GM19035 (cell line): ENCODE results near the gene CTSS.
A peak's percentile ranks its signal among the peaks of the same experiment; 100 is the strongest.
"Not testable (repeated sequence)": the region's sequence is repeated elsewhere in the genome, so short reads cannot be mapped to it uniquely, and the experiment has no call there.

ENCODE experiments used
- ATAC-seq: cut with Tn5 transposase; IDR thresholded peaks from one replicate; pipeline ENCODE4 v1.9.1; 2021; ENCODE audit not compliant: unreplicated experiment

CTSS gene

DNA sequence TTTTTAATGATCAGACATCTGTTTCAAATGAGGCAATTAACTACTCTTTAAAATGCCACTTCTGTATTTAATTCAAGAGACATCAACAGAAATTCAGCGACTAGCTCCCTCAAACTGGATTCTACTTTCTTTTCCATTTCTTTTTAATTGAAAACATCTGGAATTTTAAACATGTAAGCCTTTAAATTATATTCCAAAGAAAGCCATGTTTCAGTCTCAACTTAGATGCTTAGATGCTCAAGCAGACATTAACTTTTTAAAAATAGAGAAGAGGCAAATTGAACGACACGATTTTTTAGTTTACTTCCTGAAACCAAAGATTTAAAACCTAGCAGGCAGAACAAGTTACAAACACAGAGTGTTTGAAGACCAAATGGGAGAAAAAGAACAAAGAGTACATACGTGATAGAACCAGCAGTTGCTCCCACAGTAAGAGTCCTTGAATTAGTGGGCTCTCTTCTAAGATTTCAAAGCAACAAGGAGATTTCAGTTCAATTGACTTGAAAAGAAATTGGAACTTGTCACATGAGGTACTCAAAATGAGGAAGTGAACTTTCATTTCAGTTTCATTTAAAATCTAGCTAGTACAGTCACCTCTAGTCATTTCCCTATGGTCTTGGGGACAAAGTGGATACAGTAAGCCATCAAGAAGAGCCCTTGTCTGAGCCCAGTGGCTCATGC is at the start of gene CTSS:
TSS of gene CTSS (minus strand) at position 483 of the 681 bp plus-strand sequence. CDS start 1,015 bp downstream, outside the sequence.
- ATAC-seq, result peak; percentile 91

DNA sequence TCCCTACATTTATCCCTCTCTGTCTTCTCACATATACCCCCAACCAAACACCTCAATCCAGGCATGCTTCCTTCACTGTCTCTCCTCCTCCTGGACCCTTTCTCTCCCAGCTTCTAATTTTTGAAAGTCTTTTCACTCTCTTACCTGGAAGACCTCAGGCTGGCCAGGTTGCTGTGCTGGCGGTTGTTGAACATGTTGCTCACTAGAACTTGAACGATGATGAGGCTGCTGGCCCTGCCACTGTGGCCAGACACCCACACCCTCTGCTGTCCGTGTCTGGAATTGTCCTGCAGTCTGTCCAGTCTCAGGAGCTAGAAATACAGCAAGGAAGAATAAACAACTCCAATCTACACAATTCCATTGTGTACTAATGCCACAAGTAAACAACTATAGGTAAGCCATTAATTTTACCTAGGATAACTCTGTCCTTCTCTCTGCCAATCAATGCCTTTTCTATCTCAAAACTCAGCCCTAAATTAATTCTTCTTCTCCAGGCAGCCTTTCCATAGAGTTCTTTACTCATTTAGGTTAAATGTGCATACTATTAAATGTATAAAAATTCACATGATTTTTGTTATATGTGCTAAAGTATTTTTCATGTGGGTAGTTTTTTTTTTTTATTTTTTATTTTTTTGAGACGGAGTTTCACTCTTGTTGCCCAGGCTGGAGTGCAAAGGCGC is 47.6 kb upstream of the CTSS start:
- no peak for ATAC-seq

DNA sequence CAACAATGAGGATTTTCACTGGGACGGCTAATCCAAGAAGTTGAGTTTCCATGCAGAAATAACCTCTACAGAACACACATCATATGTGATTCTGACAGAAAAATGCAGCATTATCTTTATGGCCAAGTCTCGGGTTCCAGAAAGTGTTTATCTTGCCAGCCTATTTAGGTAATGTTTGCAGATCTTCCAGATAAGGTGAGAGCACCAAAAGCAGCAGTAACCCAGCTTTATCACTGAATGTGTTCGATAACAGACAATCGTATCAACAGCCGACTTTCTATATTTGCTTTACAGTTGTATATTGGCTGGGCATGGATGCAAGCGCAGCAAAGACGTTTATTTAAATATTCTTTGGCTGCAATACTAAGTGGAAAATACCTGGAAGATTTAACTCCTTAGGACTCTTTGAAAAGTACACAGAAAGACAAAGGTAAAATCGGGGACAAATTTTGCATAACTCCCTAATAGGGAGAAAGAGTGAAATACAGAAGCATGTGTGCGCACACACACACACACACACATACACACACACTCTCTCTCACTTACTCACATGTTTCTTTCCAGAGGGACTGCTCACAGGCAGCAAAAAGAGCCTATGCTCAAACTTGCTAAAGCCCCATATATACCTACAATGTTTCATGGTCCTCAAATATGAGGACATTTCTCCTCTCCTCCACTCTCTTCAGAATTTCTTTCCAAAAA is 45.5 kb upstream of the CTSS start:
- ATAC-seq, result no peak

DNA sequence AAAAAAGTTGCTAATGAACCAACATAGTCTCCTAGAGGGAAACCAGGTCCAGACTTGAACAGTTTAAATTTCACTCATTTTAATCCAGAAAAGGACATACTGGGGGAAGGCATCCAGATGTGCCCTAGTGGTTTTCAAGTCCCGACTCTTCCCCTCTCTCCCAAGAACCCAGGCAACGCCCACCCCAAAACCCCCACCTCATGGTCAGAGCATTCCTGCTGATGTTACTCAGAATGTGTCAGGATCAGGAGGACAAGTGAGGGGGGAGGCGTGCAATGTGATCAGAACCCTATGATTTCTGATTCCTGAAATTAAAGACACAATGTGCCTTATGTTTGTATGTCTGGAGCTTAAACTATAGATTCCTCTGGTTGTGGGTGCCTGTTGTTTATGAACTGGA is 44.1 kb upstream of the CTSS start:
- no peak for ATAC-seq

DNA sequence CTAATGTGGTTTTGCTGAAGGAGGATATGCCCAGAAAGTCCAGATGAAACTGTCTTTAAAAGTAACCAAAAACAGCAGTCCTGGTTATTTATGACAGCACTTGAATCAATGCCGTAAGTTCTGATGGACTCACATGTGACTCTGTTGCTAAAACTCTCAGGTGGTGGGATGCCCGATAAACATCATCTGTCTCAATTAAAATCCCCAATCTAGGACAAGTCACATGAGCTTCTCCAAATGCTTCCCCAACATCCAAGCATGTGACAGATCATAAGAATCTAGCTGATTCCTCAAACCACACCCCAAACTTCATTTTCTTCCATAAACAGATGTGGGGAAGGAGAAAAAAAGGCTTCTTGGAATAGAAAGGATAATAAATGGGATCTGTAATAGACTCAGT is 43.3 kb upstream of the CTSS start:
- ATAC-seq, result no peak

DNA sequence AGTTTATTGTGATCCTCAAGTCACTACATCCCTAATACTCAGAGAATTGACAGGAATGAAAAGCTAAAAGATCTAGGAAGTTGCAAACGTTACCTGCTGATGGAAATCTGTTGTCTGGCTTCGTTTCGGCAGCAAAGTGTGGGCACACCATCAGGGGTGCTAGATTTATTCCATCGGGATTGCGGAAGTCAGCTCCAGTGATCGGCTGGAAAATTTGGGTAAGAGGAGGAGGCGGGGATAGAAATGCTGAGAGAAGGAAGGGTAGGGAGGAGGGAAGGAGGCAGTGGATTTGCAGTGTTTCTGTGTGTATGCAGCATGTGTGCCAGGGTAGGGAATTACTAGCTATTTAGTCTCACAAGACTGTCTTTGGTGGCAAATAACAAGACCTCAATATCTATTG is 42.5 kb upstream of the CTSS start, which contains the start of gene CTSK:
TSS of gene CTSK (minus strand) at position 140 of the 400 bp plus-strand sequence. CDS start 1,455 bp downstream, outside the sequence.
- no peak for ATAC-seq

DNA sequence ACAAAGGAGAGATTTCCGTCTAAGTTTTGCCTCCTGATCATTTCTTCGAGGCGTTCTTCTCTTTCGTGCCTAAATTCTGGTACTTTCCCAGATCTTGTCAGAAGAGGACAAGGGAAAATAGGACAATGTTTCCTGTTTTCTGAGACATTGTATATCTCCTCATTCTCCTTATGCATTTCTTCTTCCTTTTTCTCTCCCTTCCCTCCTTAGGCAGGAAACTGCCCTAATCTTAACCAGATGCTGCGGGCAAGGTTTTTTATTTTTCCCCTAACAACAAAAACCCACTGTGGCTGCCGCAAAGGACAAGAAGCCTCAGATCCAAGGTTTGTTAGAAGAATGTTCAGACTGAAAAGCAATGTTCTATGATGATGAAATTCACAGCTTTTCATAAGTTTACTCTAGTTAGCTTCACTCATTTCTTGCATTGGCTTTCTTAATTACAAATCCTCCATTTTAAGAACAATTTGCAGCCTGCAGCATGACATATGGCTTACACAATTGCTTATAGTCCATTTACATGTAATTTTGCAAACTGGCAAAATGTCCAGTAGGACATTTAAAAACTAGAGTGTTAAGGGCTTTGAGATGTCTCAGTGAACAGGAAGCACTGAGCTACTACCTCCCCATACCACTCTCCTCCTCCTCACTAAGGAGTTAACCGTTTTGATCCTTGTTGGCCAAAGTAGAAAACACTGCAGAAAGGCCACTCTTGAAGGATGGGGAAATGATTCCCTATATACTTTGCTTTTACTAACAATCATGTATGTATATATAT is 41.9 kb upstream of the CTSS start:
- no peak for ATAC-seq

DNA sequence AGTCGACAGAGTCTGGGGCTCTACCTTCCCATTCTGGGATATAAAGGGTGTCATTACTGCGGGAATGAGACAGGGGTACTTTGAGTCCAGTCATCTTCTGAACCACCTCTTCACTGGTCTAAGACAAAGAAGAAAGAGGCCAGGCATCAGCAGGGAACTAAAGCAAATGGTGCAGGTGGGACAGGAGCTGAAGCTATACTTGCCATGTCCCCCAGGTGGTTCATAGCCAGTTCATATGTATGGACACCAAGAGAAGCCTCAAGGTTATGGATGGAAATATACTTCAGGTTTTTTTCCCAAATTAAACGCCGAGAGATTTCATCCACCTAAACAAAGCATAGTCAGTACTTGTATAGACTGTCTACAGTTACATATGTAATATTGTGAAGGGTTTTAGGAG is 40.3 kb upstream of the CTSS start:
- ATAC-seq, result no peak

DNA sequence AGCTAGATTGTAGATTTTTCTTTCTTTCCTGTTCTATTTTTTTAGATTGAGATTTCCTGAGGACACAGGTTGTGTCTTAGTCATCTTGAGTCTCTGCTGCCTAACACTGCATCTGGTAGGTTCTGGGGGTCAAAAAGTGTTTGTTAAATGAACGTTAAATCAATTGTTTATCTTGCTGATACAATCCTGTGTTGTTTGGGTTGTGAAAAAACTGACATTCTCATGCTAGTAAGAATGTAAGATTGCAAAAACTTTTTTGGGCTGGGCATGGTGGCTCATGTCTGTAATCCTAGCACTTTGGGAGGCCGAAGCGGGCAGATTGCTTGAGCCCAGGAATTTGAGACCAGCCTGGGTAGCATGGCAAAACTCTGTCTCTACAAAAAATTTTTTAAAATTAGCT is 39.1 kb upstream of the CTSS start:
- no peak for ATAC-seq

DNA sequence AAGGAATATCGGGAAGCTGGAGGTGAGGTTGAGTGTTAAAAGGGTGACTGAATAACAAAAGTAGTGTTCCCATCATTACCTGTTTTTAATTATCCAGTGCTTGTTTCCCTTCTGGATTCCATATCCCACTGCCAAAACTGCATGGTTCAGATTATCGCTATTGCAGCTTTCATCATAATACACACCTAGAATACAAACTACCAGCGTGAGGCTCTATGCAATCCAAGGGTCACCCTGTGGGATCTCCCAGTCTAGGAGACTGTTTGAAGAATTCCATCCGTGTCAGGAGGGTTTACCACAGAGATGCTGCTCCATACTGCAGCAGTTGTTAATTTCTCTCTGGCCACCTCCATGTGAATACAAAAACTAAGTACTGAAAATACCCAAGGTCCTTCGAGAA is 33.5 kb upstream of the CTSS start:
- ATAC-seq, result no peak

DNA sequence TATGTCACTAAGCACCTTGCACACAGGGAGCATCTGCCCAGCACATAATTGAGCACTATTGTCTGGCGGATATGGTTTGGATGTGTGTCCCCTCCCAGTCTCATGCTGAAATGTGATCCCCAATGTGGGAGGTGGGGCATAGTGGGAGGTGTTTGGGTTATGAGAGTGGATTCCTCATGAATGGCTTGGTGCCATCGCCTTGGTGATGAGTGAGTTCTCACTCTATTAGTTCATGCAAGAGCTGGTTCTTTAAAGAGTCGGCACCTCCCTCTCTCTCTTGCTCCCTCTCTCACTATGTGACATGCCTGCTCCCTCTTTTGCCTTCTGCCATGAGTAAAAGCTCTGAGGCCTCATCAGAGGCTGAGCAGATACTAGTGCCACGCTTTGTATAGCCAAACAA is 32.9 kb upstream of the CTSS start:
- no peak for ATAC-seq

DNA sequence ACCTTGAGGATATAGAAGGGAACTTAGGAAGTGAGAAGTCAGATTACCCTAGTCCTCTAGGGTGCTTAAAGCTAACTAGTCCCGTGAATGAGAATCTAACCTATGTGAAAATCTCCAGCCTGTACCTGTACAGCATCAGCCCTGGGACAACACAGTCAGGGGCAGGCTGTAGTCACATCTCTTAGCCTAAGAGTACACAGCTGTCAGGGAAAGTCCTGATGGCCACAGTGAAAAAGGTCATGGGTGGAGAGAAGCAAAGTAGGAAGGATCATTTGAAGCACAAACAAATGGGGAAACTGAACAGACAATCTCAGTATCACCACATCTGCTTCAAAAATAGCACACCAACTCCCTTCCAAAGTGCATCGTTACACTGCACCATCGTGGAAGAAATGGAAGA is 30.8 kb upstream of the CTSS start:
- no peak for ATAC-seq

DNA sequence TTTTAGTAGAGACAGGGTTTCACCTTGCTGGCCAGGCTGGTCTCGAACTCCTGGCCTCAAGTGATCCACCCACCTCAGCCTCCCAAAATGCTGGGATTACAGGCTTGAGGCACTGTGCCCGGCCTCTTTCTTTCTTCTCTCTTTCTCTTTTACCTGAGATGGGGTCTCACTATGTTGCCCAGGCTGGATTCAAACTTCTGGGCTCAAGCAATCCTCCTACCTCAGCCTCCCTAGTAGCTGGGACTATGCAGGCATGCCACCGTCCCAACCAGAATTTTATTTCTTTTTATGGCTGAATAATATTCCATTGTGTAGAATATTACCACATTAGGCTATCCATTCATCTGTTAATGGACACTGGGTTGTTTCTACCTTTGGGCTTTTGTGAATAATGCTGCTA is 28.2 kb upstream of the CTSS start:
- ATAC-seq, result not testable (repeated sequence)

DNA sequence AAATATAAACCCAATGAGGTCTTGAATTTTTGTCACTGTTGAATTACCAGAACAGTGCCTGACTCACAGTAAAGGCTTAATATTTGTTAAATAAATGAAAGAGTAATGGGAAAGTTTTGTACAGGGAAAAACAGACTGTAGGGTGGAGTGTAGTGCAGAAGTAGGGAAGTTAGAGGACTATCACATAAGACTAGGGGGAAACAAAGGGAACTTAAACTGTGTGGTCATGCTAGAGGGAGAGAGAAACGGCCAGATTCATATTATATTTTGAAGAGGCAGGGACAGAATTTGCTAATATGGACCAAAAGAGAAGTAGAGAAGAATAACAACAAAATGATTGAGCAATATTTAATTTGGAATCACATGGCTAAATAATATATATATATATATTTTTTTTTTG is 27.6 kb upstream of the CTSS start:
- no peak for ATAC-seq

DNA sequence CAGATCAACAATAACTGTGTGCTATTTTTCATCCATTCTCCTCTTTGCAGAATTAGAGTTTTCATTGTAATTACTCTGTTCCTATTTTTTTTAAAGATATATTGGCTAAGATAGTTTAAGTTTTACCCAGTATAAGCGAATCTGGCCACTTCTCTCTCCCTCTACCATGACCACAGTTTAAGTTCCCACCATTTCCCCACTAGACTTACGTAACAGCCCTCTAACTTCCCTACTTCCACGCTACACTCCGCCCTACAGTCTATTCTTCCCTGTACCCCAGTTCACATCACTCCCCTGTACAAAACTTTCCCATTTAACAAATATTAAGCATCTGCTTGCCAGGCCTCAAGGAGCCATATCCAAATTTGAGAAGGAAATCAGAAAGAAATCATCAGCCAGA is 26.0 kb upstream of the CTSS start:
- no peak for ATAC-seq

DNA sequence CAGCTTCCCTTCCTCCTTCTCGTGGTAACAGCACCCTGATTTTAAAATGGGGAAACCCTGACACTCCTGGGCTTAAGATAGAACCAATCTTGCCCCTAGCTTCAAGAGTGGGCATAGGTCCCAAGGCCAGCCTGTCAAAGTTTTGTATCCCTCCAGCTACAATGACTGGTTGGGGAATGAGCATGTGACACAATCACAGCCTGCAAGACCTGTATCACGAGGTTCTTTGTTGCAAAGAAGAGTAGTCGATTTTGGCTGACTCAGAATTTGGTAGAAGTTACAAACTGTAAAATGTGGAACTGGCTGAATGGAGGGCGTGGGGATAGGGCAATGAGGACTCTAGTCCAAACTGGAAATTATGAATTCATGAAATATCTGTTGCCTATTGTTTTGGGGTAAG is 23.8 kb upstream of the CTSS start:
- no peak for ATAC-seq

DNA sequence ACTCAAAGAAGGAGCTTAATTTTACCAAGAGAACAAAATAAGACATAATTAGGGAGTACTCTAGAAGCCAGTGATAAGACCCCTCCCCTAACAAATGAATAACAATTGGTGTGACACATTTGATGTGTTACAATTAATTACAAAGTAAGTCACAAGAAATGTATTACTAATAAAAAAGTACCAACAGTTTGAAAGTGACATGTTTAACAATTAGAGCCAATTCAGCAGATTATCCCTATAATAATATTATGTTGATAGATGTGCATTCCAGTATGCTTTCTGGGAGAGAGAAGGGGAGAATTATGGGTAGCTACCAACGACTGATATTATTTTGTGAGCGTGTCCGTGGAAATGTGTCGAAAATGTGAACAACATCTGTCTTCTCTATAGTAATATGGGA is 23.4 kb upstream of the CTSS start:
- ATAC-seq, result no peak

DNA sequence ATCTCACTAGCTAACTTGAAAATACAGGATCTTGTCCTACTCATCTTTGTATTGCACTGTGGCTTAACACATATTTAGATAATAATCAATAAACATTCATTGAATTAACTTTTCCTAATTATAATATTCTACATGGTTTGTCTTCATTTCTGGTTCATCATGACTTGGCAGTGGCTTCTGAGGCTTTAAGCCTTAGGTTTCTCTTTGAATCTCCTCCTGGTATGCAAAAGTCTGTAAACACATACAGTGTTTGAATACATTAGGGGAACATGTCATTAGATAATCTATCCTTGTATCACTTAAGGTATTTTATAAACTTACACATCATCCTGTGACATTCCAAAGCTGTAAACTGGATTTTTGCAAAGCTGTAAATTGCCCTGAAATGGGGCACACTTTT is 21.9 kb upstream of the CTSS start:
- ATAC-seq, result no peak

DNA sequence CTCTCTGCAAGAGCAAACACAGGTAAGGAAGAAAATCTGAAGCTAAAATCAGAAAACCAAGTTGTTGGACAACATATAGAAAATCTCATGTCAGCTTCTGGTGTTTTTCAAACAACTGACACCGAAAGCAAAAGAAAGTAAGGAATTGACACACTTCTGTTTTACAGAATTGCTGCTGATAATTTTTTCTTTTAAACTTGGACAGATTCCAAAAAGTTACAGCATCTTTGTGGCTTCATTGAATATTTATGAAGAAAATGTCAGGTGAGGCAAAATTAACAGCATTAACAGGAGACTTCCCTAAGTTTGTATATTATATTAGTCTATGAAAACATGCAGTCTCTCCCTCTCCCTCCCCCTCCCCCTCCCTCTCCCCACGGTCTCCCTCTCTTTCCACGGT is 14.9 kb upstream of the CTSS start:
- no peak for ATAC-seq

DNA sequence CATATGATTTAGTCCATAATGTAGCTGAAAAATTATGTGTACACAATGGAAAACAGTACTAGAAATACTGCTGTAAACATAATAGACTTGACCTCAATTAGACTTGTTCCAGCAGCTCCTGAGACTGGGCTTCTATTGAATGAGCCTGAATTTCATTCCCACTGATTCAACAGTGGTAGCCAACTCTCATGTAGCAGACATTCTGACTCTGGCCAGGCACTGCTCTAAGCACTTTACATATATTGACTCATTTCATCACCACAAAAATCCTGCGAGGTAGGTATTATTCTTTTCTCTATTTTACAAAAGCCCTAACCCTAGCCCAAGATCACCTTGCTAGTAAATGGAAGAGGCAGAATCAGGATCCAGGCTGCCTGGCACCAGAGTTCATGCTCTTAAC is 12.8 kb upstream of the CTSS start:
- no peak for ATAC-seq

DNA sequence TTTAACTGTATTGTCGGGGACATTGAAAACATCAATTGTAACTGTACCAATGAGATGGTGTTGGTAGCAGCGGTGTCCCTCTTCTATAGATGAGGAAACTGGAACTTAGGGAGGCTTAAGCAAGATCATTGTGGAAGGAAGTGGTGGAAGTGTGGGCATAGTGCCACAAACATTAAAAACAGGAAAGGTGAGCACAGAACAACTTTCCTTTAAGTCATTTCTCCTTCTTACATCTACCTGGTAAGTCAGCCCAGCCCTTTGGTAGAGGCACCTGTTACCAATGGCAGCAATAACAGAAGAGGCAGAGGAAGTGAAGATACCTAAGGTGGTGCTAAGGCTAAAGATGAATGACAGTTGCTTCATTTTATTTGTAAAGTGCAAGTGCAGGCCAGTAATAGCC is 12.0 kb upstream of the CTSS start:
- no peak for ATAC-seq
